COR-L47 (cell line): ENCODE data around the gene PDE3A.

Experiments
- DNase-seq: peaks from one replicate; lab custom pipeline; 2025; lab: John Stamatoyannopoulos, UW

The PDE3A gene

GRCh38 chr12:20495997-20496396 lies 127.7 kb downstream of the PDE3A start:
- no peak for DNase-seq

- DNase-seq = no peak
These were observed 129.4 kb downstream of the PDE3A start for GRCh38 chr12:20497707-20498106.

- DNase-seq = no peak
These were observed 133.6 kb downstream of the PDE3A start for GRCh38 chr12:20501958-20502357.

- no peak for DNase-seq
These were observed 135.5 kb downstream of the PDE3A start for GRCh38 chr12:20503858-20504257.

- DNase-seq = no peak
These were observed 136.7 kb downstream of the PDE3A start for GRCh38 chr12:20505056-20505455.

GRCh38 chr12:20507056-20507455 lies 138.7 kb downstream of the PDE3A start:
- DNase-seq = no peak

- DNase-seq = no peak
These were observed 139.4 kb downstream of the PDE3A start for GRCh38 chr12:20507711-20508110.

- no peak for DNase-seq
These were observed 140.0 kb downstream of the PDE3A start for GRCh38 chr12:20508359-20508758.

GRCh38 chr12:20508962-20509361 lies 140.6 kb downstream of the PDE3A start:
- DNase-seq = no peak

- DNase-seq = no peak
These were observed 142.5 kb downstream of the PDE3A start for GRCh38 chr12:20510811-20511210.

GRCh38 chr12:20513189-20513588 lies 144.9 kb downstream of the PDE3A start:
- DNase-seq = no peak

GRCh38 chr12:20514598-20514997 lies 146.3 kb downstream of the PDE3A start:
- DNase-seq = no peak

- DNase-seq = no peak
These were observed 152.2 kb downstream of the PDE3A start for GRCh38 chr12:20520532-20520931.

GRCh38 chr12:20523658-20524057 lies 155.3 kb downstream of the PDE3A start:
- DNase-seq = no peak

- no peak for DNase-seq
These were observed 155.8 kb downstream of the PDE3A start for GRCh38 chr12:20524113-20524512.

- no peak for DNase-seq
These were observed 156.8 kb downstream of the PDE3A start for GRCh38 chr12:20525064-20525610.

- no peak for DNase-seq
These were observed 159.3 kb downstream of the PDE3A start for GRCh38 chr12:20527417-20528163.

GRCh38 chr12:20528208-20528607 lies 159.9 kb downstream of the PDE3A start:
- DNase-seq = no peak

GRCh38 chr12:20546267-20546666 lies 177.9 kb downstream of the PDE3A start:
- no peak for DNase-seq

GRCh38 chr12:20547816-20548575 lies 179.7 kb downstream of the PDE3A start:
- no peak for DNase-seq

- no peak for DNase-seq
These were observed 180.3 kb downstream of the PDE3A start for GRCh38 chr12:20548611-20549010.

GRCh38 chr12:20549108-20549719 lies 180.9 kb downstream of the PDE3A start:
- DNase-seq = no peak
